Daoy (cell line): Measurements from ENCODE around the gene PLEKHM3. TPM values are rescaled to one million over a fixed set of nuclear protein-coding genes. Genes with fewer than 3 reads are reported as not detected.
A peak's percentile ranks its signal among the peaks of the same experiment; 100 is the strongest.

Experiments
- DNase-seq: peaks from one replicate; pipeline ENCODE4 v3.0.0-alpha.2; 2015; ENCODE audit warnings: low read depth
- total RNA-seq: library from RNA; depleted of rRNA; stranded (reverse); fragments of >200 nt; shearing (Covaris generic); gene quantifications from 2 replicates; pipeline ENCODE4 v1.2.3, GENCODE V29; 2014

Gene PLEKHM3
- total RNA-seq, 1 experiment from 2014 or later, result 6.4 TPM

DNA sequence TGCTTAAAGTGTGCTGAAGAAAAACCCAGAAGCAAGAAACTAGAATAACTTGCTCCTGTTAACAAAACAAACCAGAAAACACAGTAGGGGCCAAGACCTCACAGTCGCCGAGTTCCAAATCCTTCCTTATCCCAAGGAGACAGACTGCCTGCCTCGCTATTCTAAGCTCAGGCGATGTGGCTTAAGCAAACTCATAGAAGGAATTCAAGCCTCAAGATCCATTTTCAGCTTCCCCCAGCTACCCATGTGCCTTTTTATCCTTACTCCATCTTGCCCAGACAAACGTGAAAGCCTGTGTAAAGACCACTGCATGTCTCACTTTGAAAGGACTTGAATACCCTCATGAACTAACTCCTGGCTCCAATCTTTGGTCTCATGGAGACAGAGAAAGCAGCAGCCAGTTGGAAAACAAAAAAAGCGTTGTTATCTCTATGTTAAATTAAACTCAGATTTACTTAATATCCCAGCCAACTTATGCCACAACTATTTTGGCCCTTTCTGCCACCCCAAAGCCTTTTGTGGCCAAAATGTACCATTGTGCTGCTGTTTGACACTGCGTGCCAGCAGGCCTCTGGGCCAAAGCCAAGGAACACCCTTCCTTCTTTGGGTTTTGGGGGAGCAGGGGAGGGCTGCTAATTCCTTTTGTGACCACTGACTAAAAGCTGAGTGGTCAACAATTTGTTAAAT, 132.5 kb downstream of the PLEKHM3 start:
- DNase-seq, result no peak

DNA sequence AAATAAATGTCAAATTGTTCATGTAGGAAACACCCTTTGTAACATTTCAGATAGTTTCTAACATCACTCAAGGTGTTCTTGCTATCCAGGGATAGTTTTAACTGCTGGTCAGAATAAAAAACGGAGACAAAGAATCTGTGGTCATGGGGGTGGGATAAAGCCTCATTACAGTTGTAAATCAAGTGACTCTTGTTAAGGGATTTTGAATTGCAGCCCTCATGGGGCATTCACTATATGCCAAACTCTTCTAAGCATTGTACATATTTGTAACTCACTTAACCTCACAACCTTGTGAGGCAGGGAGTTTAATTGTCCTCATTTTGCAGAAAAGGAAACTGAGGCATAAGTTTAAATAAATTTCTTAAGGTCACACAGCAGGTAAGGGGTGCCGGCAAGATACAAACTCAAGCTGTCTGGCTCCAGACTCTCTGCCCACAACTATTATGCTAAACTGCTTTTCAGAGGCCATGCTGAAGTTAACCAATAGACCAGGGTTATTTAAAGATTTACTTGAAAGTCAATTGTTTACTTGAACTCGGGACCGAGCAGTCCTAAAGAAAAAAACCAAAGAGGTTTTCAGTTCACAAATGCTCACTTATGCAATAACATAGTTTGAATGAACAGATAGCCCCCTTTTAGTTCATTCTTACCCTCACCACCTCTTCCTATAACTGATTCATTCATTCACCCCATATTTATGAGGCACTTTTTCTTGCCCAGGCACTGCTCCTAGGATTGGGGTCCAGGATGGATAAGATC, 134.1 kb downstream of the PLEKHM3 start:
- DNase-seq, result no peak

DNA sequence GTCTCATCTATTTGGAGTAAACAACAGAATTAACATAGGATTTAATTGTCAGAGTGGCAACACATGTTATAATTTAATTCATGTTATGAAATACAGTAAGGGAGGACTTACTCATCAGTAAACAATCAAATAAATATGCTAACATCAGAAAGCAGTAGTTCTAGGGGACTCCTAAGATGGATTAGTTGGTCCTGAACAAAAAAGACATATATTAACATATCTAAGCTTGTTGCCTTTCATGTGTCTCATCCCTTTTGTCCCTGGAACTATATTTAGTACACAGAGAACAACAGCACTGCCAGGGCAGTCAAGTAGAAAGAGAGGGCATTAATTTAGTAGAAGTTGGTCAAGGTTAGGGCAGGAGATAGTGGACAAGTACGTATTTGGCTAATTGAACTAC, 137.8 kb downstream of the PLEKHM3 start:
- no peak for DNase-seq

DNA sequence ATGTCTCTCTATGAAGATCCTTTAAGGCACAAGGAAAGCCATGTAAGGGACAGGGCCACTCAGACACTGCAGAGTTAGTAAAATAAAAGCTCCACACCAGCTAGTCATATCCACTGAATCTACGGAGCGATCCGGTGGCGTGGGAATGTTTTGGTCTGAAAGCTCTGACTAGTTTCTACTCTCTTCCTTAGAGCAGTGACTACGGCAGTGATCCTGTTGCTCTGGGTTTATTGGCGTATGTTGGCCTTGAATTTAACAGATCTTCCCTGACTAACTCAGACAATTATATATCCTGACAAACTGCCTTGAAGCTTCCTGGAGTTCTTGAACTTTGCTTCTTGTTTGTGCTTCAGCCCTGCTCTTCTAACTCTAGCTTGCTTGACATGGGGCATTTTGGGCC, 140.3 kb downstream of the PLEKHM3 start:
- DNase-seq, result no peak

DNA sequence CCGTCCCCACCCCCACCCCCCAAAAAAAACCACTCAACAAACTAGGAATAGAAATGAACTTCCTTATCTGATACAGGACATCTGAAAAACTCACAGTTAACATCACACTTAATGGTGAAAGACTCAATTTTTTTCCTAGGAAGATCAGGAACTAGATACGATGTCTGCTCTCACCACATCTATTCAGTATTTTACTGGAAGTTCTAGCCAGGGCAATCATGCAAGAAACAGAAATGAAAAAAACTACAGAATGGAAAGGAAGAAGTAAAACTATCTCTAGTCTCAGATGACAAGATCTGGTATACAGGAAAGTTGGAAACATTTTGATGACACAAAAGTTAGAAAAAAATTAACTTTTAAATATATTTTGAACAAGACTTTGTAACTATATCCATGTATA, 141.2 kb downstream of the PLEKHM3 start:
- DNase-seq, result no peak

DNA sequence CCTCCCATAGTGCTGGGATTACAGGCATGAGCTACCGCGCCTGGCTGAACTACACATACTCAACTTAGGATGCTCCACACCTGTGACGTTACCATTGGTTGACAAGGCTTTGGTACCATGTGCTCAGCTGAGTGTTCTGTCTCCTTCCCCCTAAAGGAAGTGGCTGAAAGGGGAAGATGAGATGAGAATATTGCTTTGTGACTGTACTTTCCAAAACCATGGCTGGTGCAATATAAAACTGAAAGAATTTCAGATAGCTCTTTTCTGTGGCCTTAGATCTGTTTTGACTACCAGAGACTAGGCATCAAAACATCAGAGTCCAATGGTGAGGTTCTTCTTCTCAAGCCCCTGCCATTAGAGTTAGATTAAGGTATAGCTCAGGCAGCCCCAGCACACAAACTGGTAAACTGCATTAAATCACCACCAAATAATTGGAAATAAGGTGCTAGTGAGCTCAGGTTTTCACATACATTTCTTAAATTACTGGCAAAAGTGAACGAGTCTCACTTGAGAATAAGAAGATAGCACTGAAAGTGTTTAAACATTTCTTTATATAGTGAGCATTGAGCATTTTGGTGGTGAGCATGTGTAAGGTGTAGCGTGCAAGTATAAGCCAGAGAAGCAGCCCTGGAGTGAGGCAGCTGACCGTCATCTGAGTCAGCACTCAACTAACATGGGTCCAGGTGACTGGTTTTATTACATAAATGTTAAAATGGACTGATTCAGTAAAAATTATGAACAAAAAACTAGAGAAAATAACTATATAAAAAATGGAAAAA, 142.1 kb downstream of the PLEKHM3 start:
- DNase-seq, result no peak

DNA sequence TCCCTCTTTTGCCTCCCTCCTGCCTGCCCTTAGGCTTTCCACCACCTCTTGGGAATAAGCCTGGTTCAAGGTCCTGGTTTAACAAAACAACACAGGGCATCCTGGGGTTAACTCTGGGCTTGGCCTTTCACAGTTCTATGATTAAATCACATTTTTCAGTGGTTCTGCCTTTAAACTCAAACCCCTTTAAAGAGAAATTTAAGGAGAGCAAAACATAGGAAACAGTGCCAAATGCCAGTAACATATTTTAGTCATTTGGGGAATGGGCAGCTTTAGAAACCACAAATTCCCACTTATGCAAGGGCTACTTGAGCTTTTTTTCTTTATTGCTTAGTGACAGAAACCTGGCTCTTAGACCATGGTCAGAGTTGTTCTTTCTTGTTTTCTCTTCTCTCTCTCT, 143.4 kb downstream of the PLEKHM3 start:
- no peak for DNase-seq

DNA sequence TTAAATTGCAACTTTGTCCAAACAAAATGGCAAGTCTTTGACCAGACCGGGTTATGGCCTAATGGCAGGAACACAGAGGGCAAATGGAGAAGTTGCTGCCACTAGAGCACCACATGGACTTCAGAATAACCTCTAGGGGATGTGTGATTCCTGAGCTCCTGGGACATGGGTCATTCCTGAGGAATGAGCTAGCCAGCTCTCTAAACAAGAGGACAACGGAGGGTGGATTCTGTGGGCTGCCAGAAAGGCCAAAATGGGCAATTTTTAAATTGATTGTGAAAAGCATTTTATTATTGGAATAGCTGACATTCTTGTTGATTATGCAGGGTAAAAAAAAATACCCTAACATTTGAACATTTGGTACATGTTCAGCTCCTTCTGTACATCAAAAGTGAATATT, 145.8 kb downstream of the PLEKHM3 start:
- peak; percentile 9 for DNase-seq

DNA sequence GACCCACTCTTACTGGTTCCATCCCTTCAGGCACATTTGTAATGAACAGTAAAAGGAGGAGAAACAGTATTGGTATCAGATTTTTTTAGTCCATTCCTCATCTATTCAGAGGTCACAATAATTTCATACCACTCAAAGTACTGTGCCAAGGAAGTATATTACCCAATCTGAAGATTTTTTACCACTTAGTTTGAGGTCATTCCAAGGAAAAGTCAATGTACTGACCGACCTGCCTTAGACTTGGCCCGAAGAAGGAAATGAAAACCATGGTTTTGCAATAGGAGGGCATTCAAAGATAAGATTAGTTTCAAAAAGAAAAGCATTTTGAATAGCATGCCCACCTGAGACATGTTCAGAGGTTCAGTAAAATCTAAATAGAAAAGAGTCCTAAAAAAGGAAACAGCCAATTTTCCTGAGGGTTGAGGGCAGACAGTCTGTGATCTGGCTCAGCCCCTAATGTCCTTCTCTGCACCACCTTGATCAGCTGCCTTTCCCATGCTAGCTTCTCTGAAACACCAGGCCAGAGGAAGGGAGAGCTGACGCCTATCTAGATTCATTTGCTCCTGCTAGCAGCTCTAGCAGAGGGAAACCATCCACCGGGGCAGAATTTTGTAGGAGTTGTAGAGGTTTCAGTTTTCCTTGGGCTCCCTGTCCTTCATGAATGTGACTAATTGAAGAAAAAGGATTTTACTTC, 148.3 kb downstream of the PLEKHM3 start:
- no peak for DNase-seq

DNA sequence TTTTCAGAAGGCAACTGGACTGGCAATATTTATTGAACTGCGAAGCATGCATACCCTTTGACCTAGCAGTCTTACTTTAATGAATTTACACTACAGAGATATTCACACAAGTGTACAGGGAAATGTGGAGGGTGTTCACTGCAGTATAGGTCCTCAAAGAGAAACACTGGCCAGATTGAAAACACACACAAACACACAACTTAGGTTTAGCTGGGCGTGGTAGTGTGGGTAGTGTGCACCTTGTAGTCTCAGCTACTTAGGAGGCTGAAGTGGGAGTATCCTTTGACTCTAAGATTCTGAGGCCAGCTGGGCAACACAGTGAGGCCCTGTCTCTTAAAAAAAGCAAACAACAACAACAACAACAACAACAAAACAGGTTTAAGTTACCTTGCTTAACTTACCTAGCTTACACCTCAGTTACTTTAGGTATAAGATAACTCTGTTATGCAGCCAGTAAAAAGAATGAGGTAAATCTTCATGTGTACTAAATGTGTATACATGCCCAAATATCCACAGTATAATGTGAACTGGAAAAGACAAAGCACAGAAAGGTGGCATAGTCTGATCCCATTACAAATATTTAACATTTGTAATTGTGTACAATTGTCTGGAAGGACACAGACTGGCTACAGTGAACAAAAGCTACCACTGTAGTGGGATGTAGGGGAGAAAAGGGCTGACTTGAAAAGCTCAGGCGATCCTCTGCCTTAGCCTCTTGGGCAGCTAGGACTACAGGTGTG, 149.7 kb downstream of the PLEKHM3 start:
- DNase-seq, result no peak

DNA sequence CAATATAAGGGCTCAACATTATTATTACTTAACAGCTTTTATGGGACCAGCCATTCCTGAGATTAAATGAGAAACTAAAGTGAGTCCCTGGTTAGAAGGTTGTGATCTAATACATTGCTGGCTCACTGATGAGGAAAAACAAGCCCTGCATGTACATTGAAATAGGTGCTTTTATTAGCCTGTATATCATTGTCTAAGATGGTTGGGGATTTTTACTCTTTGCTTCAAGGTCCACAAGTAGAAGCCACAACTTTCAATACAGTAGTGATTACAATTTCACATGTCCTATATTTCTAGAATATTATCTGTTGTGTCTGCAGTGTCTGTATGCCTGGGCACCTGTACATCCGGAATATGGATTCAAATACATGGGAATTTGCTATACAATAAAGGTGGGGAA, 151.5 kb downstream of the PLEKHM3 start:
- no peak for DNase-seq

DNA sequence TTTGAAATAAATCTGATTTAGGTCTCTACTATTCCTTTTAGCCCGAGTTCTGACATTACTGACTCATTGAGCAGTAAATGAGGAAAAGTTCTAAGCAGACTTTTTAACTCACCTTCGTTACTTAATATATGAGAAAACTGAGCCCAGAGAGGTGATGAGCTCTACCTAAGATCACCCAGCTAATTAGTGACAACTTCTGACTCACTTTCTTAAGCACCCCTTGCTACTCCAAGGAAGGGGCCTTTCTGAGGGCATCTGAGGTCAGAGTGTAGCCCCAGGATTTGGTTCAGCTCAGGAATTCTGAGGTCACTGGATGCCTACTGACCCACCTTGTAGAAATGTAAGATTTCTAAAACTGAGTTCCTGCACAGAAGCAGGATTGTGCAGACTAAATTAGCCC, 153.4 kb downstream of the PLEKHM3 start:
- no peak for DNase-seq

DNA sequence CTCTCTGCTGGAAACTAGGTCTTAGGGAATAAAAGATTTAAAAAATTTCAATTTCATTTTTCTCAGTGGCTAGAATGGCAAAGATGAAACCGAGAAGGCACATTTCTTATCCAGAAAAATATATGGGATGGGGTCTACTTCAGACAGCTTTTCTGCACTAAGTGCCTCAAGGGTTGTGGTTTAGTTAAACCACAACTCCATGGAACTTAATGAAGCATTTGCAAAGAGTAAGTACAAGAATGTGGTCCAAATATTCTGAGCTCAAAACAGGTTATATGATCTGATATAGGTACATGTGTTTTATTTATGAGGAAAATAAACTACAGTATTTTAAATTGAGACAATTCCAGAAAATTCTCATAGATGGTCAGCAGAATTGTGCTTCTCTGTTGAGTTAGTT, 153.8 kb downstream of the PLEKHM3 start:
- no peak for DNase-seq

DNA sequence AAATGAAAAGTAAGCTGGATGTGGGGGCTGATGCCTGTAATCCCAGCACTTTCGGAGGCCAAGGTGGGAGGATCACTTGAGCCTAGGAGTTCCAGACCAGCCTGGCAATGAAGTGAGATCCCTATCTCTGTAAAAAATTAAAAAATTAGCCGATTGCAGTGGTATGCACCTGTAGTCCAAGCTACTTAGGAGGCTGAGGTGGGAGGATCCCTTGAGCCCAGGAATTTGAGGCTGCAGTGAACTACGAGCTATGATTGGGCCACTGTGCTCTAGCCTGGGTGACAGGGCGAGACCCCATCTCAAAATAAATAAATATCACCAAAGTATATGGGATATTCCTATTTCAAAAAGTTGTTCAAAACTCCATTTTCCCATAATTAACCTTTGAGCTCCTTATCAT, 154.5 kb downstream of the PLEKHM3 start:
- DNase-seq, result no peak

DNA sequence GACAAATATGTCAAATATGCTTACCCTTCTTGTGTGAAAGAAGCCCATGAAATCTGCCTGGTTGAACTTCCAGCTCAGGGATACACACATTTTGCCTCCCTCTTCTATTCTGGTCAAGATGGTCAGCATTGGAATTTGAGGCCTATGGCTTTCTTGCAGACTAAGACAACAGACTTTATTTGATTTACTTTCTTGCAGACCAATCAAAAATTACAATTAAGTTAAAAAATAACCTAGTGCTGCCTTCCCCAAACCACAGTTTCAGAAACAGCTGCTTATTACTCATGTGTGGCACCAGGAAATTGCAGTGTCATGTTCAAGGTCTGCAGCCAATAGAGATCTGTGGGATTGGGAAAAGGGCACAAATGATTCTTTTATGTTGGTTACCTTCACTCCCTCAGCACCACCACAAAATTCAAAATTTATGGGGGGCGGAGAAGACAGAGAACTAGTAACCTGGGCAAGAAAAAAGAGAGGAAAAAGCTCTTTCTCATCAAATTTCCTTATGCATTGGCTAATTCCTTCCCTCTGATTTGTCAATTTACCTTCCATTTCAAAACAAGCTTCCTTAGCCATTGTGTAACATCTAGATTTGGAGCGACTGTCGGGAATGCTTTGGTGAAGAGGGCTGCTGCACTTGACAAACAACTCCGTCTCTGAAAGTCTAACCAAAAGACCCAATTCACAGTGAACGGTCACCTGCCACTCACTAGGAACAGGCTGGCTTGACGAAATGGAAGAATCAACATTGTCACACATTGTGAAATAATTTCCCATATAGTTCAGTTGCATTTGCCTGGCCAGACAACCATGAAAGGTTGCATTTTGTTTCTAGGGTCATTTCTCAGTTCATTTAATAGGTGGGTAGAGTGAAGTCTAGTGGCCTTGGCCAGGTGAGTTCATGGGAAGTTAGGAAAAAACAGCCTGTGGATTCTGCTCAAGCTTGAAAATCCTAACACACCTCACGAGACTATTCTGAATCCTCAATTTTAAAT, 155.2 kb downstream of the PLEKHM3 start:
- peak; percentile 52 for DNase-seq

DNA sequence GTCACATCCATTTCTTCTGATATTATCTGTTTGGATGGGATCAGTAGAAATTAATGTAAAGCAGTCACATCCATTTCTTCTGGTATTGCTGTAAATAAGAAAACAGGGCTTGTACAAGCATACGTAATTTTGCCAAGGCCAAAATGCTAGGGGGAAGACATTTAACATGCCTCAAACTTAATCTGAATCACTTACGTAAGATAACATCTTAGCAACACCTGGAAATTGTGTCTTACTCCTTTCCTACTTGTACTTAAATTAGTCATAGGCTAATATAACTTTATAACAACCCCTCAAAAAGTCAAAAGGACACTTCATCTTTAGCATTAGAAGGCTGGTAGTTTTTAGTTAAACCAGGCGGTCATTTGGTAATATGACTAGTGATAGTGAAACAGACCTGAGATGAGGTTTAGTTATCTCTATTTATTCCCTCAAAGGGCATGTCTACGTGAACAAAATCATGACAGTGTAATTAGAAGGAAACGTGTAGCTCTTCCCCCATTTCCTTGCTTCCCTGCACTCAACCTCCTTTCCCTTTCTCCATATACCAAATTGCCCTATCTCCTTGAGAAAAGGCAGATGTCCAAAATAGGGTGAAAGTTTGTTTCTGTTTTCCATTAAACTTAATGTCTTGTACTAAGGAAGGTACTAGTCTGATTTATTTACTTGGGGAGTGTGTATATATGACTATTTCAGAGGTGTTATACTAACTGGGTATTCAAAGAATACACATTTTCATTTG, 156.3 kb downstream of the PLEKHM3 start:
- DNase-seq, result no peak

DNA sequence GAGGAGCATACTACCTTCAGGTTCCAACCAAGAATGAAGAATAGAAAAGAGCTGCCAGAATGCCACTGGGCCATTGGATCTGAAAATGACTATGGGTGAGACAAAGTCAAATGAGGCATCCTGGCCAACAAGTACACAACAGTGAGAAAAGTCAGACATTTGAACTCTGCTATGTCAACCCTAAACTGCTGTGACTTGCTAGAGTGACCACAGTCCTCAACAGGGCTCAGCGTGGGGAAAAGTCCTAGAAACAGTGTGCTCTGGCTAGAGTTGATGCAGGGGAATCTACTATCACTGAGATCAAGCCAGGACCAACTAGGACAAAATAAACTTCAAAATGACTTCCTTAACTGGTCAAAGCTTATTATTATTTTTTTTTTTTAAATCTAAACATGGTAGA, 157.4 kb downstream of the PLEKHM3 start:
- no peak for DNase-seq

DNA sequence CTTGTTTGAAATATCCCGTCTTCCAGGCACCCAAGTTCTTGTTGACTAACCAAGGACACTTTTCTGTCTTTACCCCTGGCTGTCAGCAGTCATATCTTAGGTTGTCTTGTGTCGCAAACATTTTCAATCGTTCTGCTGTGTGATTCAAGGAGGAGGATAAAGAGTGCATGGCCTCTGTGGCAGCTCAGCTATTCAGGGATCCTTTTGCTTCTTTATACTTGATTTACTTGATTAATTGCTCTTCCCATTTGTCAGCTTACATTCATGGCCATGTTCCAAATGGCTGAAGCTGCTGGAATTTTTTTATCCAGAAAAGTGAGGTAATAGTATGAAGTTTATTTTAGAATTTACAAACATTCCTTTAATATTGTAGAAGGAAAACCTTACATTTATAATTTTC, 158.3 kb downstream of the PLEKHM3 start:
- DNase-seq, result no peak

DNA sequence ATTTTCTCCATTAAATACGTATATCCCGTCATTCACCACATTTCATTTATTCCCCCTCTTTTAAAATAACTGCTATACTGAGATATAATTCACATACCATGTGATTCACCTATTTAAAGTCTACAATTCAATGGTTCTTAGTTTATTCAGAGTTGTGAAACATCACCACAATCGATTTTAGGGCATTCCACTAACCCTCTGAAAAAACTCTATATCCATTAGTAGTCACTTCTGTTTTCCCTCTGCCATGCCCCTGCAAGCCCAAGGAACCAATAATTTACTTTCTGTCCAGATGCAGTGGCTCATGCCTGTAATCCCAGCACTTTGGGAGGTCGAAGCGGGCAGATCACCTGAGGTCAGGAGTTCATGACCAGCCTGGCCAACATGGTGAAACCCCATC, 160.1 kb downstream of the PLEKHM3 start:
- DNase-seq, result no peak

DNA sequence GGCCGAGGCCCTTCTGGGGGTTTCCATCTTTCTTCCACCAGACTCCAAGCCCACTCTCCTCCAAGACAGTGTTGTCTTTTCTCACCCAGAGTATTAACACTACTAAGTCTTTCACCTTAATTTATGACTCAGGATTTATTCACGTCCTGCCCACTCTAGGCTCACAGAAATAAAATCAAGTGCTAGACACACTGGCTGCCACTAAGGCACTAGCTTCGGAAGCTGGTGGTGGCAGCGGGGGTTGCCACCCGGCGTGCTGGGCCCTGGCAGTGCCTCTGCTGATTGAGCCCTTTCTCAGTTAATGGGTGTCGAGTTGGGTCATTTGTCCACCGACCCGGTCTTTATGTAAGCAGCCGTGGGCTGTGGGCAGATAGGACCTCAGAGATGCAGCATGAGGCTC, 162.0 kb downstream of the PLEKHM3 start:
- no peak for DNase-seq
